Neural progenitor cell (in vitro differentiated cells): Measurements from ENCODE around the gene RAD51B.

ENCODE experiments used
- CTCF ChIP-seq: fragments of 200-600 bp; sonication (generic); IDR thresholded peaks from 2 replicates; pipeline ENCODE4 v1.5.1; 2017; ENCODE audit warnings: antibody characterized with exemption, mild to moderate bottlenecking
- EZH2 ChIP-seq: fragments of 200-600 bp; sonication (generic); IDR thresholded peaks from 2 replicates; pipeline ENCODE4 v1.6.1; 2017; ENCODE audit warnings: antibody characterized with exemption, mild to moderate bottlenecking, moderate library complexity
- EZH2phosphoT487 ChIP-seq: fragments of 200-600 bp; sonication (generic); IDR thresholded peaks from 2 replicates; pipeline ENCODE4 v1.6.1; 2017; ENCODE audit warnings: antibody characterized with exemption

DNA sequence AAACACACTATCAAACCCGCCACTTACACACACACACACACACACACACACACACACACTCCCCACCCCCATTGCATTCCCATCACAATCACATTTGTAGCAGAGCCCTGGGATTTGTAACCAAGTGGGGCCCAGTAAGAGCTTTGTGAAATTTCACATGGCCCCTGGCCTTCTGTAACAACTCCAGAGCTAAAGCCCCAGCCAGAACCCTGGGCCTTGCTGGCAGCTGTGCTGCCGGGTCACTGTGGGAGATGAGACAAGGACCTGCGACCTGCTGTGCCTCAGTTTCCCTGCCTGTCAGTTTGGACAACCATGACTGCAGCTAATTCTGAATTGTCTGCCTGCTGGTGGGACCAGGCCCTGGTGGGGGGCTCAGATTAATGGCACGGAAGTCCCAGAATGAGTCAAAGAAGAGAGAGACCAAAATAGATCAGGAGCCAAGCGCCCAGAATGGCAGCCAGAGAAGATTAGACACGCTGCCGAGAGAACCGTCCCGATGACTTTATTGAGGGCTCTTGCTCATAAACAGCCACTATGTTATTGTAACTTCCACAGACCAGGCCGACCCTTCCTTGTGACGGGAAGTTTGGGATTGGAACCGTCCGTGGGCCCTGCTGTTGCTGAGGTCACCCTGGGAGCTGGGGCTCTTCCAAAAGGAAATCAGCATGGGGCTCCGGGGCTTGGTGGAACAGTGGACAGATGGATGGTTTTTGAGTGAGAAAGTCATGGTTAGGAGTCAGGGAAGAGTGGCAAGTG lies 850.2 kb downstream of the RAD51B start:
- TF ChIP-seq CTCF (no peak), EZH2 (no peak), EZH2phosphoT487 (no peak)
